ENCODE data around the gene DCD.

DCD gene

GRCh38 chr12:54603173-54603814 is 44.9 kb downstream of the DCD start:
- Histone ChIP-seq H3K4me3 (ENCODE audit: low read length) (no peak overlapping the region), H3K4me2 (ENCODE audit: low read length) (no peak overlapping the region), H3K27ac (ENCODE audit: low read depth, low read length) (no peak overlapping the region), H3K9me3 (ENCODE audit: control insufficient read depth, insufficient read depth, low read length) (no peaks in the 10 kb centered on the region), H3K4me1 (ENCODE audit: control insufficient read depth, low read length) (no peaks in the 10 kb centered on the region), H3K27me3 (ENCODE audit: control insufficient read depth, low read length) (peaks cover 15% of the 10 kb centered on the region; the same call in 1 of the 2 replicates), H3K9me2 (replicated peaks; ENCODE audit: control insufficient read depth, low read length) (no peaks in the 10 kb centered on the region), H3K36me3 (ENCODE audit: control insufficient read depth, low read length) (no peaks in the 10 kb centered on the region), H3K79me2 (ENCODE audit: control insufficient read depth, low read length) (no peaks in the 10 kb centered on the region), H3F3A (ENCODE audit: control insufficient read depth, insufficient read depth) (no peaks in the 10 kb centered on the region), H4K20me1 (ENCODE audit: control insufficient read depth, insufficient read depth, low read depth, low read length) (no peaks in the 10 kb centered on the region)
- TF ChIP-seq CTCF (IDR thresholded peaks at IDR 0.05; ENCODE audit: low read depth, low read length, poor library complexity, severe bottlenecking) (peak; percentile 88), EZH2phosphoT487 (IDR thresholded peaks at IDR 0.05; ENCODE audit: borderline replicate concordance, low read length) (no peak)

- H3F3A ChIP-seq (ENCODE audit: control insufficient read depth, insufficient read depth): no peaks in the 10 kb centered on the region
- no peak overlapping the region for H3K4me2 ChIP-seq (ENCODE audit: low read length)
Measured at GRCh38 chr12:54602661-54603060, 45.5 kb downstream of the DCD start.

DNA sequence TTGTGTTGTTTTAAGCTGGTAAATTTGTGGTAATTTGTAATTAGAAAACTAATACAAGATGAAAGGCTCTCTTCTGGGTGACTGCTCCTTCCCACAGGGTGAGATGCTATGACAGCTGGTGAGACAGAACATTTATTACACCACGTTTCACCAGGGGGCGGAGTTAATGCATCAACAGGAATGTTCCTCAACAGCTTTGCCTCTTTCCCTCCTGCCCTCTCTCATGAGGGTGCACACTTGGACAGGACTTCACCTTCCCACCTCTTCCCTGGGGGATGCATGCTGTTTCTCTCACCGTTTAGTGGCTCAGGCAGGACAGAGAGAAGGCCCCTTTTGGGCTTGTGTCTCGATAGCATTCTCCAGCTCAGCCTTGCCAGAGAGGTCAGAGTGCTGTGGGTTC is 46.3 kb downstream of the DCD start:
- TF ChIP-seq CTCF (IDR thresholded peaks at IDR 0.05; ENCODE audit: low read depth, low read length, poor library complexity, severe bottlenecking) (no peak), EZH2phosphoT487 (IDR thresholded peaks at IDR 0.05; ENCODE audit: borderline replicate concordance, low read length) (no peak)
- Histone ChIP-seq H3K4me2 (ENCODE audit: low read length) (no peak overlapping the region), H3F3A (ENCODE audit: control insufficient read depth, insufficient read depth) (no peaks in the 10 kb centered on the region)

More at GRCh38 chr12:54602661-54603060, 45.5 kb downstream of the DCD start:
- Histone ChIP-seq H3K4me3 (ENCODE audit: low read length) (no peak overlapping the region), H3K9me2 (replicated peaks; ENCODE audit: control insufficient read depth, low read length) (no peaks in the 10 kb centered on the region), H3K79me2 (ENCODE audit: control insufficient read depth, low read length) (no peaks in the 10 kb centered on the region), H3K4me1 (ENCODE audit: control insufficient read depth, low read length) (no peaks in the 10 kb centered on the region), H3K27ac (ENCODE audit: low read depth, low read length) (no peak overlapping the region), H3K27me3 (ENCODE audit: control insufficient read depth, low read length) (peaks cover 11% of the 10 kb centered on the region; the same call in 1 of the 2 replicates), H3K36me3 (ENCODE audit: control insufficient read depth, low read length) (no peaks in the 10 kb centered on the region), H4K20me1 (ENCODE audit: control insufficient read depth, insufficient read depth, low read depth, low read length) (no peaks in the 10 kb centered on the region), H3K9me3 (ENCODE audit: control insufficient read depth, insufficient read depth, low read length) (no peaks in the 10 kb centered on the region)
- no peak for TF ChIP-seq EZH2phosphoT487 (IDR thresholded peaks at IDR 0.05; ENCODE audit: borderline replicate concordance, low read length)
- no peak for TF ChIP-seq CTCF (IDR thresholded peaks at IDR 0.05; ENCODE audit: low read depth, low read length, poor library complexity, severe bottlenecking)

More for the DNA sequence above, 46.3 kb downstream of the DCD start:
- H3K27me3 ChIP-seq (ENCODE audit: control insufficient read depth, low read length): peaks cover 3% of the 10 kb centered on the region; the same call in 1 of the 2 replicates
- H3K4me1 ChIP-seq (ENCODE audit: control insufficient read depth, low read length): no peaks in the 10 kb centered on the region
- no peaks in the 10 kb centered on the region for H3K9me2 ChIP-seq (replicated peaks; ENCODE audit: control insufficient read depth, low read length)
- H3K4me3 ChIP-seq (ENCODE audit: low read length): no peak overlapping the region
- H4K20me1 ChIP-seq (ENCODE audit: control insufficient read depth, insufficient read depth, low read depth, low read length): no peaks in the 10 kb centered on the region
- no peaks in the 10 kb centered on the region for H3K9me3 ChIP-seq (ENCODE audit: control insufficient read depth, insufficient read depth, low read length)
- H3K27ac ChIP-seq (ENCODE audit: low read depth, low read length): no peak overlapping the region
- H3K36me3 ChIP-seq (ENCODE audit: control insufficient read depth, low read length): no peaks in the 10 kb centered on the region
- H3K79me2 ChIP-seq (ENCODE audit: control insufficient read depth, low read length): no peaks in the 10 kb centered on the region

Data from DOHH2 (cell line).